Astrocyte (in vitro differentiated cells and primary cell): ENCODE results near the gene LACRT.

Experiments
- EZH2 ChIP-seq: IDR thresholded peaks from 2 replicates; pipeline ENCODE4 v1.6.1; 2012; ENCODE audit warnings: mild to moderate bottlenecking, low read length, inconsistent platforms; ENCODE audit not compliant: insufficient read depth
- TF ChIP-seq, protein P1 (sequence below): IDR thresholded peaks from 2 replicates; pipeline ENCODE4 v1.5.1; 2011; ENCODE audit warnings: low read depth, mild to moderate bottlenecking, inconsistent platforms, low read length, moderate library complexity; ENCODE audit not compliant: insufficient read depth

DNA sequence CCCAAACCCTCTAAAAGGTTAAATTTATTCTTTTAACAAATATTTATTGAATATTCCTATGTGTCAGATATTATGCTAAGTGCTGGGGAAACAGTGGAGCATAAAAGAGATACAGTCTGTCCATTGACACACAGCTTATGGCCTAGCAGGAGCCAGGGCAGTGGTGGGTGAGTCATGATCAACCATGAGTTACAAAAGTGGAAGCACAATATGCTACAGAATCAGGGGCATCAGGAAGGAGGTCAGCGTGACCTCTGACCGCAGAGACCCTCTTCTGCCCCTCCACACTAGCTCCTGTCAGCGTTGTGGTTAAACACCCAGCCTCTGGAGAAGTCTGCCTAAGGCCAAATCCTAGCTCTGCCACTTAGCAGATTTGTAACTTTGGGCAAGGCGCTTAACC, 41.6 kb downstream of the LACRT start:
- TF ChIP-seq, protein P1, sequence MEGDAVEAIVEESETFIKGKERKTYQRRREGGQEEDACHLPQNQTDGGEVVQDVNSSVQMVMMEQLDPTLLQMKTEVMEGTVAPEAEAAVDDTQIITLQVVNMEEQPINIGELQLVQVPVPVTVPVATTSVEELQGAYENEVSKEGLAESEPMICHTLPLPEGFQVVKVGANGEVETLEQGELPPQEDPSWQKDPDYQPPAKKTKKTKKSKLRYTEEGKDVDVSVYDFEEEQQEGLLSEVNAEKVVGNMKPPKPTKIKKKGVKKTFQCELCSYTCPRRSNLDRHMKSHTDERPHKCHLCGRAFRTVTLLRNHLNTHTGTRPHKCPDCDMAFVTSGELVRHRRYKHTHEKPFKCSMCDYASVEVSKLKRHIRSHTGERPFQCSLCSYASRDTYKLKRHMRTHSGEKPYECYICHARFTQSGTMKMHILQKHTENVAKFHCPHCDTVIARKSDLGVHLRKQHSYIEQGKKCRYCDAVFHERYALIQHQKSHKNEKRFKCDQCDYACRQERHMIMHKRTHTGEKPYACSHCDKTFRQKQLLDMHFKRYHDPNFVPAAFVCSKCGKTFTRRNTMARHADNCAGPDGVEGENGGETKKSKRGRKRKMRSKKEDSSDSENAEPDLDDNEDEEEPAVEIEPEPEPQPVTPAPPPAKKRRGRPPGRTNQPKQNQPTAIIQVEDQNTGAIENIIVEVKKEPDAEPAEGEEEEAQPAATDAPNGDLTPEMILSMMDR, result no peak
- no peak for TF ChIP-seq EZH2
